Medulla oblongata (tissue), 1 donor: ENCODE data around the gene MAPRE2.

Experiments
- DNase-seq: peaks from one replicate; pipeline ENCODE4 v3.0.0-alpha.2; 2015; ENCODE audit errors: extremely low spot score

MAPRE2 gene

GRCh38 chr18:35061804-35062203, 20.6 kb downstream of the MAPRE2 start:
- DNase-seq: no peak

GRCh38 chr18:35062408-35062807, 21.2 kb downstream of the MAPRE2 start:
- DNase-seq: no peak

DNA sequence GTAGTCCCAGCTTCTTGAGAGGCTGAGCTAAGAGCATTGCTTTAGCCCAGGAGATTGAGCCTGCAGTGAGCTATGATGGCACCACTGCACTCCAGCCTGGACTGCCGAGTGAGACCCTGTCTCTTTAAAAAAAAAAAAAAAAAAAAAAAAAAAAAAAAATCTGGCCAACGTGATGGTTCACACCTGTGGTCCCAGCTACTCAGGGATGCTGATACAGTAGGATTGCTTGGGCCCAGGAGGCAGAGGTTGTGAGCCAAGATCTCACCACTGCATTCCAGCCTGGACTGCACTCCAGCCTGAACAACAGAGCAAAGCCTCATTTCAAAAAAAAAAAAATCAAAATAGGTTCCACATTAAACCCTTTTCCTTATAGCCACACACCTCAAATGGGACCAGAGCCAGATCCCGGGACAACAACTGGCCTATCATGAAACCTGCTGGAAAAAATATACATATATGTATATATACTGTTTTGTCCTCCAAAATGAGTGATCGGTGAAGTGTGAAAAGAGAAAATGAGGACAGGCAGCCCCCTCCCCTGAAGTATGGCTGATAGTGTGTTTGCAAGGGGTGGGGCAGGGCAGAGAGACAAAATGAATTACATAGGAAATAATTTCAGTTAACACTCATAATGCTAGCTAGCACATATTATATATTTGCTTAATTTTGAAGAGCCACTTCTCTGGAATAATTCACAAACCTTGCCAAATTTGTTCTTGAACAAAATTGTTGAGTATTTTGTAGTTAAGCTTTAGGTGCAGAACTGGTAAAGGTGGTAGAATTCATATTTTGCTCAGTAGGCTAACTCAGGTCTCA, 22.9 kb downstream of the MAPRE2 start:
- no peak for DNase-seq

GRCh38 chr18:35067454-35067853, 26.2 kb downstream of the MAPRE2 start:
- DNase-seq: no peak

DNA sequence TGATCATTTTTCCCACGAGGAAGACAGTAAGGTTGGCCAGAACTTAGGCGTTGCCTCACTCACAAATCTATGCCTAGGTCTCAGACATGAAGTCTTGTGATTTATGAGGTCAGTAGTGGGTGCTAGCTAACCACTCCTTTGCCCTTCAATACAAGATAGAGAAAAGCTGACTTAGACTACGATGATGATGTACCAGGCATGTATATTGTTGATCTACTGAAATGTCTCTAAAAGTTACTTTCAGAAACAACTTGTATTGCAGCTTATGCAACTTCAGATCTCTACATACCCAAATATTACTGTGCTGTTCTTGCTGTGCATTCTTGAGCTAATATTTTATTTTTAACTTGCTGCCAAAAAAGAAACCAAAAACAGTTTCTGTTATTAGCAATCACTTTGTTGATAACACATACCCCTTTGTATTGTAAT, 30.6 kb downstream of the MAPRE2 start:
- no peak for DNase-seq

DNA sequence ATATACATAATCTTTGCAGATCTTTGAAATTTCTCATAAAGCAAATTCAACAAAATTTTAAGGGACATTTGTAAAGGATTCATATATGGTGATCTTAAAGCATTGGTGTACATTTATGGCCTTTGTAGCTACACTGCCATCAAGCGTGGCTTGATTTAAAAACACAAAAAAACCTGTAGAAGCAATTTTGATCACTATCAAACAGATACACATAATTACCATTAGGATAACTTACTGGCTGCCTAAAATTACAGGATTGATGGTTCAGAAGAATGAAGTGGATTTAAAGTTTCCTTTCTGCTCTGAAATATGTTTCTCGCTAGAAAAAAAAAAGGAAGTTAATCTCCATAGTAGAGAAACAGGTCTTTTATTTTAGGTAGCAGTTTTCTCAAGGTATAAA, 31.4 kb downstream of the MAPRE2 start:
- no peak for DNase-seq

- DNase-seq: no peak
Measured at GRCh38 chr18:35073186-35074105, 32.2 kb downstream of the MAPRE2 start.

DNA sequence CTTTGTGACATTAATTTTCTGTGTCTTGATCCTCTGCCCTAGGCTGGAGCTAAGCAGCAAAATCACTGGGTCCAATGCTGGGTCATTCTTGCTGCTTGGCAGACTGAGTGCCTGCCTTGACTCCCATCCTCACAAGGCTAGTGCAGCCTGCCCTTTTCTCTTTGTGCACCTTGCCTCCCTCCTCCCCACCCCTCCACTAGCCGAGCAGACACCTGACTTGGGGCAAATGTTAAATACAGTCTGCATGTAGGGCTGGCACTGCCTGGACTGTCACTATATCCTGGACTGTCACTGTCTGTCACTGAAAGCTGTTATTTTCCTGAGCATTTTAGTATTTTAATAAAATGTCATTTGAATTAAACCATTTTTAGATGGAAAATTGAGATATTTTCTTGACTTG, 33.4 kb downstream of the MAPRE2 start:
- DNase-seq: peak; percentile 36

GRCh38 chr18:35075132-35075531, 33.9 kb downstream of the MAPRE2 start:
- no peak for DNase-seq

- no peak for DNase-seq
Measured at GRCh38 chr18:35076135-35076924, 35.1 kb downstream of the MAPRE2 start.

GRCh38 chr18:35077937-35078336, 36.7 kb downstream of the MAPRE2 start:
- no peak for DNase-seq

- DNase-seq: no peak
Measured at GRCh38 chr18:35080058-35080457, 38.8 kb downstream of the MAPRE2 start.

- no peak for DNase-seq
Measured at GRCh38 chr18:35083174-35083712, 42.0 kb downstream of the MAPRE2 start.

DNA sequence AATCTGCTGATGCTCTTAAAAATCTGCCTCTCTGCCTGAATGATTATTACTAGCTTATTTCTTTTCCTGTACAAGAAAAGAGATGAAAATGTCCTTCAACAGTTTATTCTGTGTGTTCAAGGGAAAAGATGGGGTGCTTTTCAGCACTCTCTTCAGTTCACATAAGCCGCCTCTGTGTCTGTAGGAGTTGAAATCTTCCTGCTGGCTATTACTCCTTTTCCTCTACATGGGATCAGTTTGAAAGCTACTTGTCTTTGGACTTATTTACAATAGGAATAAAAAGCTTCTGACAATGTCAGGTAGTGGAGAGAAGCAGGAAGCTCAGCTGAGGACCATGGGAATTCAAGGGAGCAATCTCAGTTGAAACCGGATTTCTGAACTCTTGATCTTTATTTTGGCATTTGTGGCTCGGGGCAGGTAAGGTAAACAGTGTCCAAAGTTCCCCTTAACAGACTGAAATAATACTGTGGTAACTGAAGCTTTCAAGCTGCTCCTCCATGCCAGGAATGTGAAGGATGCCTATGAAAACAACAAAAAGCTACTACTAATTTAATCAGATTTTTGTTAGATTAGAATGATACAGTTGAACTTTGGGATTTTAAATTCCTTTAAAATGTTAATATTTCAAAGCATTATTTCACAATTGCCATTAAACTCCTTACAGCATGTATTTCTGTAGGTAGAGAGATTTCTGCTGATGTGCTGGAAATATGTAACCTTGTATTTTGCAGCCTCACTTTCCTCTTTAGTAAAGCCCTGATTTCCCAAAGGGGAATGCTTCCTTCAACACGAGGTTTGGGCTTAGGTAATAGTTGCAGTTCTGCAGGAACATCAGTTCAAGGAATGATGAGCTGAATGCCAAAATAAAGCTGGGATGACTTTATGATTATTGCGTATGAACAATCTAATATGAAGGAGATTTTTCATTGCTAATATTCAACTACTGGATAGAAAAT, 43.6 kb downstream of the MAPRE2 start:
- DNase-seq: no peak

DNA sequence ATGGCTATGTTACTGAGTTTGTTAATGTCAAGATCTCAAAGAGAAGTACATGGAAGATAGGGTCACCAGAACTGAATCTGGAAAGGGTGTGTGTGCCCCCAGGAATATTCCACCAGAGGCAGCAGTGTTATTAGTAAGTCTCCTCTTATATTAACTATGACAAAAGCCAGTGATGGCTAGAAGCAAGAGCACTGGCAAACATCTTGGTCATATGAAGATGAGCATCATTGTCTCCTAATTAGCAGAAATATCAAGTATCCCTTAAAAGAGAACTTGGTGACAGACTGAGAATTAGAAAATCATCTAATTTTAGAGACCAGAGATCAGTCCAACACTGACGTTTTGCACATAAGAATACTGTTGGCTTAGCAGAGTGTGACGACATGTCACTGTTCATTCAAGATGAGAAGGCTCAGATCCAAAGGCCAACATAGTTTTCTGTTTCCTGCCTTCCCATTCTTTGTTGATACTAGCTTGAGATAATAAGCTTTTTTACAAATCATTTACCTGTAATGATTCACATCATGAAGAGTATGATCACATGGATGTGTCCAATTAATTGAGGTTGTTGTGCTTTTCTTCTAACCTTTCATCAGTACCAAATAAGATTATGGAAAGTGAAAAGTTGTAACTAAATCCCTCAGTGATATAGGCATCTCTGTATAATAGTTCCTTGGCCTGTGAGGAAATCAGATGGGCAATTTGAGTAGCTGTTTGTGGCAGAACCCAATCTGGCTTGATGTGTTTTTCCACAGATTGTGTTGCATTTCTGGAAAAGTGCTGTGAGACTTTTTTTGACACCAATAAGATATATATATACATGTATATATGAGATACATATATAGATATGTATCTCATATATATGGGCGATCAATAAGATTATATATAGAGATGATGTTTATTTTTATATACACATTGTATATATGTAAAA, 44.5 kb downstream of the MAPRE2 start:
- DNase-seq: peak; percentile 30

- no peak for DNase-seq
Measured at GRCh38 chr18:35086704-35087103, 45.5 kb downstream of the MAPRE2 start.

DNA sequence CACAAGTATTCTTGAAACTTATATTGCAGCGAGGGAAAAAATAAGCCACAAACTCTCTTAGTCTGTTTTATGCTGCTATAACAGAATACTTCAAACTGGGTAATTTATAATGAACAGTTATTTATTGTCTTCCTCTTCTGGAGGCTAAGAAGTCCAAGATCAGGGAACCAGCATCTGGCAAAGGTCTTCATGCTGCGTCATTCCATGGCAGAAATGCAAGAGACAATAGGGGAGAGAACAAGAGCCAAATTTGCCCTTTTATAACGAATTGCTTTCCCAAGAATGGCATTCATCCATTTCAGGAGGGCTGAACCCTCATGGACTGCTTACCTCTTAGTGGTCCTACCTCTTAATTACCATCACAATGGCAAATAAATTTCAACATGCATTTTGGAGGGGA, 46.5 kb downstream of the MAPRE2 start:
- DNase-seq: no peak

DNA sequence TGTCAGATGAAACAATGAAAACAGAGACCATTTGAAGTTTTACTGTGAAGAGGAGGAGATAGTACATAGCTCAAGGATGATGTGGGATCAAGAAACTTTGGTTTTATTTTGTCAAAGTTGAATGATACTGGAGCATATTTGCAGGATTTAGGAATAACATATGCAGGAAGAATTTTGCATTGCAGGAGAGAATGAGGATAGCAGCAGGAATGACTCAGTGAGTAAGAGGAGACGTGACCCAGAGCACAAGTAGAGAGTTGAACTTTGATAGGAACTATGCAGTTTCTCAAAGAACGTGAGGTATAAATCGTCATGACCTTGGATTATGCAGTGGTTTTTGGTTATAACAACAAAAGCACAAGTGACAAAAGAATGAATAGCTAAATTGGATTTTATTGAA, 47.7 kb downstream of the MAPRE2 start:
- no peak for DNase-seq

DNA sequence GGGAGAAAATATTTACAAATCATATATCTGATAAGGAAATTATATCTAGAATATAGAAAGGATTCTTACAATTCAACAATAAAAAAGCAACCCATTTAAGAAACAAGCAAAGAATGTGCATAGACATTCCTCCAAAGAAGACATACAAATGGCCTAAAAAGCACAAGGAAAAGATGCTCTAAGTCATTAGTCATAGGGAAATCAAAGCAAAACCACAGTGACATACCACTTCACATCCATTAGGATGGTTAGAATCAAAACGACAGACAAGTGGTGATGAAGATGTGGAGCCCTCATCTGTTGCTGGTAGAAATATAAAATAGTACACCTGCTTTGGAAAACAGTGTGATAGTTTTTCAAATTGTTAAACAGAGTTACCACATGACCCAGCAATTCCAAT, 48.2 kb downstream of the MAPRE2 start:
- no peak for DNase-seq
